Measurements from ENCODE around the gene CCDC27.

DNA sequence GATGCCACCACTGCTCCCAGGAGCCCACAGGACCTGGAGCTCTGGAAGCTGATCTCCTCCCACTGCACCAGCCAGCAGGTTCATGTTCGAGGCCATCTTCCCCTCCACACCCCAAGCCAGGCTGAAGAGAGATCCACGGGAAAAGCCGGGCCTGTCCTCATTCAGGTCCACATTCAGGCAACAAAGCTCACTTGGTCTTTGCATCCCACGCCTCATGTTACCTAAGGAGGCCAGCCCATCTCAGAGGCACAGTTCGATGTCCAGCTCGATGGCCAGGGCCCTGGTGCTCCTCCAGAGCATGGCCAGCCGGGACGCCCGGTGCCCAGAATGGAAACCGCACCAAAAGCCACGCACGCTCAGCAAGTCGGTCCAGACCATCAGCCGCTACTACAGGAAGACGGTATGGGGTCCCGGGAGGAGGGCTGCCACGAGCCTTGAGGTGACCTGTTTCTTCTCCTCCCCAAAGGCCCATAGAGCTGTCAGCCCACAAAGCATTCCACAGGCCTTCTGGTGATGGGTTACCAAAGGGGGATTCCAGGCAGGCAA is at the start of gene CCDC27:
- TF ChIP-seq YY1 (IDR thresholded peaks at IDR 0.05; ENCODE audit: insufficient read depth, insufficient read length) (no peak), SUZ12 (IDR thresholded peaks at IDR 0.05; ENCODE audit: extremely low read depth, insufficient read depth, insufficient read length) (no peak), ZNF274 (IDR thresholded peaks at IDR 0.05; ENCODE audit: low read depth, low read length) (no peak)

Measured in NT2/D1 (cell line).